GM21367 (cell line): ENCODE measurements around the gene KRT16.
"Not testable (repeated sequence)": the region's sequence is repeated elsewhere in the genome, so short reads cannot be mapped to it uniquely, and the experiment has no call there.

Experiments
- ATAC-seq: cut with Tn5 transposase; IDR thresholded peaks from one replicate; pipeline ENCODE4 v1.9.1; 2021; ENCODE audit not compliant: unreplicated experiment

Gene KRT16

GRCh38 chr17:41617136-41617535 lies 4.6 kb upstream of the KRT16 start:
- ATAC-seq: no peak

GRCh38 chr17:41616486-41616885 lies 3.9 kb upstream of the KRT16 start:
- ATAC-seq: not testable (repeated sequence)

GRCh38 chr17:41615454-41615853 lies 2.9 kb upstream of the KRT16 start:
- ATAC-seq: no peak

- ATAC-seq: not testable (repeated sequence)
Observed at GRCh38 chr17:41614767-41615166, 2.2 kb upstream of the KRT16 start.

GRCh38 chr17:41614098-41614497 lies 1.5 kb upstream of the KRT16 start:
- no peak for ATAC-seq

- no peak for ATAC-seq
Observed at GRCh38 chr17:41613277-41614082, 913 bp upstream of the KRT16 start.

GRCh38 chr17:41610965-41611640 lies 1.5 kb downstream of the KRT16 start:
- no peak for ATAC-seq

- ATAC-seq: not testable (repeated sequence)
Observed at GRCh38 chr17:41610061-41610517, 2.5 kb downstream of the KRT16 start.

- ATAC-seq: not testable (repeated sequence)
Observed at GRCh38 chr17:41606930-41607329, 5.6 kb downstream of the KRT16 start.

GRCh38 chr17:41602524-41602923 lies 10.0 kb downstream of the KRT16 start:
- no peak for ATAC-seq

GRCh38 chr17:41600318-41600717 lies 12.2 kb downstream of the KRT16 start:
- no peak for ATAC-seq

GRCh38 chr17:41599680-41600079 lies 12.9 kb downstream of the KRT16 start:
- ATAC-seq: no peak

- ATAC-seq: no peak
Observed at GRCh38 chr17:41595585-41595984, 17.0 kb downstream of the KRT16 start.

- no peak for ATAC-seq
Observed at GRCh38 chr17:41594363-41594915, 18.1 kb downstream of the KRT16 start.

GRCh38 chr17:41593306-41593981 lies 19.1 kb downstream of the KRT16 start:
- ATAC-seq: no peak

GRCh38 chr17:41592601-41593305 lies 19.8 kb downstream of the KRT16 start:
- no peak for ATAC-seq

- no peak for ATAC-seq
Observed at GRCh38 chr17:41589301-41589700, 23.3 kb downstream of the KRT16 start.

- no peak for ATAC-seq
Observed at GRCh38 chr17:41588126-41588810, 24.3 kb downstream of the KRT16 start.

- ATAC-seq: no peak
Observed at GRCh38 chr17:41586863-41587495, 25.6 kb downstream of the KRT16 start, which contains the start of gene KRT14. TSS of gene KRT14 (minus strand) at chr17:41586895. CDS start at chr17:41586834, 61 bp downstream.
